ENCODE data around the gene CEACAM18.

DNA sequence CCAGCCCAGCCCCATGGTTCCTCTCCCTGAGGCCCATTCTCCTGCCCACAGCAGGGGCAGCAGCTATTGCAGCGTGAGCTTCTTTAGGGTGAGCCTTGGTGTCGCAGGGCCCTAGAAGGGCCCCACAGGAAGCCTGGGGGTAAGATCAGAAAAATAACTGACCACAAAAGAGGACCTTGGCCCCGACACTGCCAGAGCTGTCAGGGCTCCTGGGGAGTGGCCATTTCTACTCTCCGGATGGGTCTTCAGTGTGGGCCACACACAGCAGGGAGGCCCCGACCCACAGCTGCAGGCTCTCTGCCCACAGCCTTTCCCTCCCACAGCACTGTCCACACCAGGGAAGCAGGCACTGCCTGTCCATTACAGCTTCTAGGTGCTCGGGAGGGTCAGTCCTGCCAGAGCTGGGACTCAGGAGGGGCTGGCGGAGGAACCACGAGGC is 16.6 kb upstream of the CEACAM18 start:
- TF ChIP-seq, protein P1, sequence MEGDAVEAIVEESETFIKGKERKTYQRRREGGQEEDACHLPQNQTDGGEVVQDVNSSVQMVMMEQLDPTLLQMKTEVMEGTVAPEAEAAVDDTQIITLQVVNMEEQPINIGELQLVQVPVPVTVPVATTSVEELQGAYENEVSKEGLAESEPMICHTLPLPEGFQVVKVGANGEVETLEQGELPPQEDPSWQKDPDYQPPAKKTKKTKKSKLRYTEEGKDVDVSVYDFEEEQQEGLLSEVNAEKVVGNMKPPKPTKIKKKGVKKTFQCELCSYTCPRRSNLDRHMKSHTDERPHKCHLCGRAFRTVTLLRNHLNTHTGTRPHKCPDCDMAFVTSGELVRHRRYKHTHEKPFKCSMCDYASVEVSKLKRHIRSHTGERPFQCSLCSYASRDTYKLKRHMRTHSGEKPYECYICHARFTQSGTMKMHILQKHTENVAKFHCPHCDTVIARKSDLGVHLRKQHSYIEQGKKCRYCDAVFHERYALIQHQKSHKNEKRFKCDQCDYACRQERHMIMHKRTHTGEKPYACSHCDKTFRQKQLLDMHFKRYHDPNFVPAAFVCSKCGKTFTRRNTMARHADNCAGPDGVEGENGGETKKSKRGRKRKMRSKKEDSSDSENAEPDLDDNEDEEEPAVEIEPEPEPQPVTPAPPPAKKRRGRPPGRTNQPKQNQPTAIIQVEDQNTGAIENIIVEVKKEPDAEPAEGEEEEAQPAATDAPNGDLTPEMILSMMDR (IDR thresholded peaks at IDR 0.05) = no peak
- TF ChIP-seq EZH2 (IDR thresholded peaks at IDR 0.05; ENCODE audit: borderline replicate concordance, insufficient read depth, low read depth, low read length, poor library complexity, severe bottlenecking) = no peak

Measured in B cell (primary cell).